GM18870 (cell line): ENCODE data around the gene APOF.
A peak's percentile ranks its signal among the peaks of the same experiment; 100 is the strongest.
"Not testable (repeated sequence)": the region's sequence is repeated elsewhere in the genome, so short reads cannot be mapped to it uniquely, and the experiment has no call there.

ENCODE experiments used
- ATAC-seq: cut with Tn5 transposase; IDR thresholded peaks from one replicate; pipeline ENCODE4 v1.9.1; 2021; ENCODE audit warnings: moderate library complexity; ENCODE audit not compliant: unreplicated experiment

APOF gene, protein sequence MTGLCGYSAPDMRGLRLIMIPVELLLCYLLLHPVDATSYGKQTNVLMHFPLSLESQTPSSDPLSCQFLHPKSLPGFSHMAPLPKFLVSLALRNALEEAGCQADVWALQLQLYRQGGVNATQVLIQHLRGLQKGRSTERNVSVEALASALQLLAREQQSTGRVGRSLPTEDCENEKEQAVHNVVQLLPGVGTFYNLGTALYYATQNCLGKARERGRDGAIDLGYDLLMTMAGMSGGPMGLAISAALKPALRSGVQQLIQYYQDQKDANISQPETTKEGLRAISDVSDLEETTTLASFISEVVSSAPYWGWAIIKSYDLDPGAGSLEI

DNA sequence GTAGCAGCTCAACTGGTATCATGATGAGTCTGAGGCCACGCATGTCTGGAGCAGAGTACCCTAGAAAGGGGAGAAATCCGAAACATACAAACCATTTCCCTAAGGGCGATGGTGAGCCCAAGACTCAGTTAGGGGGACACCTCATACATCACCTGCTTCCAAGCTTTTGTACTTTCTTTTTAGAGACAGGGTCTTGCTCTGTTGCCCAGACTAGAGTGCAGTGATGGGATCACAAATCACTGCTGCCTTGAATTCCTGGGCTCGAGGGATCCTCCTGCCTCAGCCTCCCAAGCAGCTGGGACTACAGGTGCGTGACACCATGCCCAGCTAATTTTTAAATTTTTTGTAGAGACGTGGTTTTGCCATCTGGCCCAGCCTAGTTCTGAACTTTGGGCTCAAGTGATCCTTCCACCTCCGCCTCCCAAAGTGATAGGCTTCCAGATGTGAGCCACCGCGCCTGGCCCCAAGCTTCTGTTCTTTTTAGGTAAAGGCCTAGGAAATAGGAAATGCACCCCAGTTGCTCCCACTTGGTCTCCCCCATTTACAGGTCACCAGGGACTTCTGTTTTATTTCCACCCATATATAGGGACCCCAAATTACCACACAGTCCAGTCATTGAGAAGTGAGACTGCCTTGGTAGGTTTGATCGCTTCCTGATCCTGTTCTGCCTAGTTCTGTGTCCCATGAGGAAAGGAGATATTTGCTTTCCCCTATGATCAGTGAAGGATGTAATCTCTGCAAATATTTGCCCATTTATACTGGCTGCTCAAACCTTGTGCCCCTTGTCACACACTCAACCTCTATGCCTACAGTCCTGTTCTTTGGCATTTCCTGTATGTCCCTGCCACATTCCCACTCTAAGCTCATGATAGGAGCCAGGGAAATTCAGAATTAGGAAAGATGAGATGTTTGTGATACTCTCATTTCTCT, at the start of gene APOF:
TSS of gene APOF (minus strand) at position 728 of the 930 bp plus-strand sequence. CDS start at position 616, 112 bp downstream.
- no peak for ATAC-seq

DNA sequence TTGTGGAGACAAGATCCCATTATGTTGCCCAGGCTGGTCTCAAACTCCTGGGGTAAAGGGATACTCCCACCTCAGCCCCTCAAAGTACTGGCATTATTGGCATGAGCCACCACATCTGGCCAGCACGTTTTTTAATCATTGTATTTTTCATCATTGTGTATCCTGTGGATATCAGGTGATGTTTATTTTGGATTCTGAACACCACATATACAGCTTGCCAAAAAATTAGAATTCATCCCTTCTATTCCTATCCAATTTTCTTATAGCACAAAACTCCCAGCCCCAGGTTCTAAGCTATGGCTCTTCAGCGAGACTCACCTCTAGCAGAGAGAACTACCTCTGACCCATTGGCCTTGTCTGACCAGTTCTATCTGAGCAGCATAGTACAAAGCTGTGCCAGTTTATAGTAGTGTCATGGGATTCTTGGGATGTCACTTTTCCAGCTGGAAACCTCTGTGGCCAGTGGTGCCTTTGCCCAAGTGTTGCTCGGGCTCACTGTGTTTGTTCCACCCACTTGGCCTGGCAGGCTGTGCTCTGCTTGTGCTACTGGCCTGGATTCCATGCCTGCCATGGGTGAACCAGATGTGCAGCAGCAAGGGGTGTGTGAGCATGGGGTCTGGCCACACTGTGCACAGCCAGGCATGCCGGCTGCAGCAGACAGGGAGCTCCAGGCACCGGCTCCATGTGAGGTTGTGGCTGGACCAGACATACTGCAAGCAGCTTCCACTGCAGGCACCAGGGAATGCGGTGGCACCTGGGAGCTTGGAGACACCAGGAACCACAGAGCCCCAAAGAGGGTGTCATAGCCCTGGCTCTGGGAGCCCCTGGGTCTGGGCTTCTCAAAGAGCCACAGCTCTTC, 49.4 kb upstream of the APOF start:
- ATAC-seq = no peak

DNA sequence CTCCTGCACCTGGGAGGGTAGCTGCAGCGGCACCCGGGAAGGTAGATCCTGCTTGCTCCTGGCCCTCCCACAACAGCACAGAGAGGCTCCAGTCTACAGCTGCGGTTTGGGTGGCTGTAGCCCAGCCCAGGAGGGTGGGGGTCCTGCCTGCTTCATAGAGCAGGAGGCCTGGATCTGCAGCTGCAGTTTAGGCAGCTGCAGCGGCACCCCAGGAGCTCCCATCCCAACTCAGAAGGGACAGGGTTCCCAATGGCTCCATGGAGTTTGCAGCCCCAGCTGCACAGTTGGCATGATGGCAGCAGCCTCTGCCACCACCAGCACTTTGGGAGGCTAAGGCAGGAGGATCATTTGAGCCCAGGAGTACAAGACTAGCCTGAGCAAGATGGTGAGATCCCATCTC, 48.1 kb upstream of the APOF start:
- ATAC-seq = no peak

DNA sequence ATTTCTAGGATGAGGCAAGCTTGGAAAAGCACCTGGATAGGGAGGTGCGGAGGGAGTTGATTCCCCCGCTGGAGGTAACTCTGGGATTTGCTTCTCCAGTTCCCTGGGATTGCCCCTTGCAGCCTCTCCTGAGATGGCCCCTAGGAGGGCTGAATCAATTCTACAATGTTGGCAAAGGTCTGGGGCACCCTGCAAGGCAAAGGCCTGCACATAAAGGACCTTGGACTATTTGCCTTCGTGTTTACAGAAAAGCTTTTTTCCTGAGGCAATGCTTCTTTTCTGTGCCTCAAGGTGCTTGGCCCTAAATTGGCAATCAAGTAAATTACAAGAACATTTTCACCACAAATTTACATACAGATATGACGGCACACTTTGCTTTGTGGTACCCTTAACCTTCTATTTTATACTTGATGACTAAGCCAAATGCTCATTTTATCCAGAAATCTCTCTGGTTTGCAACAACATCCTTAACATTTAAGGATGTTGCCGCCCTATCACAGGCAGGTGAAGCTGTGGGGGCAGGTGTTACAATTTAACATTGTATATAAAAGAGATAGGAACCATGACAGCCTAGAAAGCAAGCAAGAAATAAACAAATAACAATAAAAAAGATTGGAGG, 46.3 kb upstream of the APOF start:
- no peak for ATAC-seq

DNA sequence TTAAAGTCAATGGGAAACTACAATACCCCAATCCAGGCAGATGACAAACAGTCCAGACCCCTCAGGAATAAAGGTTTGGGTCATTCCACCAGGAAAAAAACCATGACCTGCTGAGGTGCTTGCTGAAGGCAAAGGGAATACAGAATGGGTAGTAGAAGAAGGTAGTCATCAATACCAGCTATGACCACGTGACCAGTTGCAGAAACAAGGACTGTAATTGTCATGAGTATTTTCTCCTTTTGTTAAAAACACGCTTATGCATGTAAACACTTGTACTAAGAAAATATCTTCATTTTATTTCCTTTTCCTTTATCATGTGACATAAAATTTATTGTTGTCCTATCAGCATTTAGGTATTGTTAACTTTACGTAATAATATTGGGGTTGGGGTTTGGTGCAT, 41.6 kb upstream of the APOF start:
- ATAC-seq = not testable (repeated sequence)

DNA sequence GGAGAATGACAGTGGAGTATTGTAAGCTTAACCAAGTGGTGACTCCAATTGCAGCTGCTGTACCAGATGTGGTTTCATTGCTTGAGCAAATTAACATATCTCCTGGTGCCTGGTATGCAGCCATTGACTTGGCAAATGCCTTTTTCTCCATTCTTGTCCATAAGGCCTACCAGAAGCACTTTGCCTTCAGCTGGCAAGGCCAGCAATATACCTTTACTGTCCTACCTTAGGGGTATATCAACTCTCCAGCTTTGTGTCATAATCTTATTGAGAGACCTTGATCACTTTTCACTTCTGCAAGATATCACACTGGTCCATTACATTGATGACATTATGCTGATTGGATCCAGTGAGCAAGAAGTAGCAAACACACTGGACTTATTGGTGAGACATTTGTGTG, 39.0 kb upstream of the APOF start:
- not testable (repeated sequence) for ATAC-seq

DNA sequence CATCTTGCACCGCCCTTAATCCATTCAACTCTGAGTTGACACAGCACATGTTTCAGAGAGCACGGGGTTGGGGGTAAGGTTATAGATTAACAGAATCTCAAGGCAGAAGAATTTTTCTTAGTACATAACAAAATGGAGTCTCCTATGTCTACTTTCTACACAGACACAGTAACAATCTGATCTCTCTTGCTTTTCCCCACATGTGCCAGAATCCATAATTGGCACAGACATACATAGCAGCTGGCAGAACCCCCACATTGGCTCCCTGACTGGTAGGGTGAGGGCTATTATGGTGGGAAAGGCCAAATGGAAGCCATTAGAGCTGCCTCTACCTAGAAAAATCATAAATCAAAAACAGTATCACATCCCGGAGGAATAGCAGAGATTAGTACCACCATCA, 38.5 kb upstream of the APOF start:
- not testable (repeated sequence) for ATAC-seq

DNA sequence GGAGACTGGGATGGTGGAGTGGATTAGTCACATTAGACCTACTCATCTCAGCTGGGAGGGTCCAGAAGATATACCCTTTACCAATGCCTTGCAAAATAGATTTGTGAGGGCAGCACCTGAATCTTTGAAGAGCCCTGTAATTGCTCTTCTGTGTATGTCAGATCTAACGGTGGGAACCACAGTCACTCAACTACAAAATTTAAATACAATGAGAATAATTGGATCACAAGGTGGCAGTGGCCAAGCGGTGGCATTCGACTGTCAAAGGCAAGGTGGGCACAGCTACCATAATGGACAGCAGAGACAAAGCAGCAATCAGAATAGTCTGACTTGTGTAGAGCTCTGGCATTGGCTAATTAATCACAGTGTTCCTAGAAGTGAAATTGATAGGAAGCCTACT, 36.8 kb upstream of the APOF start:
- not testable (repeated sequence) for ATAC-seq

DNA sequence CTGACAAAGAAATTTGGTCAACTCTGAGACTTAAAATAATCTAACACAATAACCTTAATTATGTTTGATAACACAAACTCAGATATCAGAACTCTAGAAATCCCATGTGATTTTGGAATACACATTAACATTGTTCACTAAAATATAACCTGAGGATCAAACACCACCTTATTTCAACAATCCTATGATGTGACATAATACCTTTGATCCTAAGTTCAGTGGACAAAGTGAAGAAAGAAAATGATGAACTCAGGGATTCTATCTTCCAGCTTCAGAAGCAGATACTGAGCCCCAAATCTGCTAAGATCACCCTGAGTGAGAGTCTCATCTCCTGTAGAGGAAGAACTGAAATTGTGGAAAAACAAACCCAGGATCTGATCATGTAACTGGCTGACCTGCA, 35.7 kb upstream of the APOF start:
- ATAC-seq = no peak

DNA sequence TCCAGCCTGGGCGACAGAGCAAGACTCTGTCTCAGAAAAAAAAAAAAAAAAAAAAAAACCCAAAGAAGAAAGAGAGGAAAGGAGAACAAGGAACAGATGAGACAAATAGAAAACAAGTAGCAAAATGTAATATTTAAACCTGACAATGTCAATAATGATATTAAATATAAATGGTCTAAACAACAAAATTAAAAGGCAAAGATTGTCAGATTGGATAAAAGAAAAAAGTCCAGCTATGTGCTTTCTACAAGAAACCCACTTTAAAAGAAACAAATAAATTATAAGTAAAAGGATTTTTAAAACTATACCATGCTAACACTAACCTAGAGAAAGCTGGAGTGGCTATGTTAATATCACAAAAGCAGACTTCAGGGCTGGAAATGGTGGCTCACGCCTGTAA, 29.7 kb upstream of the APOF start:
- no peak for ATAC-seq

DNA sequence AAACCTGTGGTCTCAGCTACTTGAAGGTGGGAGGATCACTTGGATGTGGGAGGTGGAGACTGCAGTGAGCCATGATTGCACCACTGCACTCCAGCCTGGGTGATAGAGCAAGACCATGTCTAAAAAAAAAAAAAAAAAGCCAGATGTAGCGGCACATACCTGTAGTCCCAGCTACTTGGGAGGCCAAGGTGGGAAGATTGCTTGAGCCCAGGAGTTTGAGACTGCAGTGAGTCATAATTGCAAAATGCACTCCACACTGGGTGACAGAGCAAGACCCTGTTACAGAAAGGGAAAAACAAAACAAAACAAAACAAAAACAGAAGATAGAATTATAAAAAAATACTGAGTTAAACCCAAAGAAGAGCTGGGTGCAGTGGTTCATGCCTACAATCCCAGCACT, 29.1 kb upstream of the APOF start:
- no peak for ATAC-seq

DNA sequence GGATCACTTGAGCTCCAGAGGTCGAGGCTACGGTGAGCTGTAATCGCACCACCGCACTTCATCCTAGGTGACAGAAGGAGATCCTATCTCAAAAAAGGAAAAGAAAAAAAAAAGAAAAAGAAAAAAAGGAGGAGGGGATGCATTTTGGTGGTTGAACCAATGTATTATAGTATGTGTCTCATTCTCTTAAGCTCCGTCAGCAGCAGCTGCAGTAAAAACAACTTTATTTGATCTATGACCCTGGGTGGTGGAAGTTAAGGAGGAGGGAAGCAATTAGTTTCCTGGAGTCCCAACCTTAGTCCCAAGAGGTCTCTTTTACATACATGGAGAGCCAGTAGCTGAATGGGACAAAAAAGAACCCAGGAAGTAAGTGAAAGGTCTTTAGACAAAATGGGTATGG, 26.8 kb upstream of the APOF start:
- no peak for ATAC-seq

DNA sequence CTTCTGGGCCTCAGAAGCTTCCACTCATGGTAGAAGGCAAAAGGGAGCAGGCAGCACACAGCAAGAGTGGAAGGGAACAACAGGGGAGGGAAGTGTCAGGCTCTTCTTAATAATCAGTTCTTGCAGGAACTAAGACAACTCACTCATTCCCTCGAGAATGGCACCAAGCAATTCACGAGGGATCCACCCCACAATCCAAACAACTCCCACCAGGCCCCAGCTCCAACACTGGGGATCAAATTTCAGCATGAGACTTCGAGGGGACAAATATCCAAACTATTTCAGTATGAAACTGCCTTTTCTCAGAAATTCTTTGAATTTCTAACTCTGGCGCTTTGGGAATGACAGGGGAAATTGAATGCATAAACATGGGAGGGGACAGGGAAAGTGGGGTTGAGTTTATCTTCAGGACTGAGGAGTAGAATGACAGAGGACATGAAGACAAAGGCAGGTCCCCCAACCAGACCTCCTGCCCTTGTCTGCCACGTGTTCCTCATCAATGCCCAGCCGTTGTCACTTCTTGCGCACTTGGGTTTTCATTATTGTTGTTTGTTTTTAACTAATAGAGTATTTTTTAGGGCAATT, 24.6 kb upstream of the APOF start:
- no peak for ATAC-seq

DNA sequence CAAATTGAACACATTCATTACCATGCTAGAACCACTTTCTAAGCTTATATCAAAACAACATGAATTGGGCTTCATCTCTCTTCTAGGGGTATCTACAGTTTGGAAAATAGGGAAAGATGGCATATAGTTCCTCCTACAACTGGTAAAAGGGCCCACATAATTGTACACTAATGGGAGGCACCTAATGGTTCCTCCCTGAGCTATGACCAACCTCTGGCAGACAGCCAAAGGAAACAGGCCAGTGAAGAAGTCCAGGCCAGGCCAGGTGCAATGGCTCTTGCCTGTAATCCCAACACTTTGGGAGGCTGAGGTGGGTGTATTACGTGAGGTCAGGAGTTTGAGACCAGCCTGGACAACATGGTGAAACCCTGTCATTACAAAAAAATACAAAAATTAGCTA, 23.2 kb upstream of the APOF start:
- ATAC-seq = no peak

DNA sequence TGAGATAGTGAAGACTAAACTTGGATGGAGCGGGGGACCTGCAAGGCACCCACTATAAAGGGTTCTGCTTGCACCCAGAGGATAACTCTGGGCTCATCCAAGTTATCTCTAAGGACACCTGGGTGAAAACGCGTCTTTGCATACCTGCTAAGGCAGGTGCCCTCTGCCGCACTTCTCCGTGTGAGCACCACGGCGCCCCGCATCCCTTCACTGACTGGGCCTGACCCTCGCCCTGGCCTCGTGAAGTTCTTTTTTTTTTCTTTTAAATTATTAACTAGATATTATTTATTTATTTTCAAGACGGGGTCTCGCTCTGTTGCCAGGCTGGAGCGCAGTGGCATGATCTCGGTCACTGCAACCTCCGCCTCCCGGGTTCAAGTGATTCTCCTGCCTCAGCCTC, 20.0 kb upstream of the APOF start:
- no peak for ATAC-seq

DNA sequence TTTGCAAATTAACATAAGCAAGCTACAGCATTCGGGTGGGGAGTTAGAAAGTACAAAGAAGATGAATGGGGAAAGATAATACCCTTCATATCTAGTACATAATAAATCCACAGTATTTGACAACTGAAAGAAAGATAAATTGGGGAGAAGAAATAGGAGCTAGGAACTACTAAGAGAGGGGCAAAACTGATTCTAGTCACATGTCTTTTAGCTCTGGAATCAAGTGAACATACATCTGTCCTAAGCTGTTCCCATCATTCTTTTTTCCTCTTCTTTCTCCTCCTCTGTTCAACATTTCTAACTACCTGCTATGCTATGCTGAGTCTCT, 15.3 kb upstream of the APOF start:
- ATAC-seq = no peak

DNA sequence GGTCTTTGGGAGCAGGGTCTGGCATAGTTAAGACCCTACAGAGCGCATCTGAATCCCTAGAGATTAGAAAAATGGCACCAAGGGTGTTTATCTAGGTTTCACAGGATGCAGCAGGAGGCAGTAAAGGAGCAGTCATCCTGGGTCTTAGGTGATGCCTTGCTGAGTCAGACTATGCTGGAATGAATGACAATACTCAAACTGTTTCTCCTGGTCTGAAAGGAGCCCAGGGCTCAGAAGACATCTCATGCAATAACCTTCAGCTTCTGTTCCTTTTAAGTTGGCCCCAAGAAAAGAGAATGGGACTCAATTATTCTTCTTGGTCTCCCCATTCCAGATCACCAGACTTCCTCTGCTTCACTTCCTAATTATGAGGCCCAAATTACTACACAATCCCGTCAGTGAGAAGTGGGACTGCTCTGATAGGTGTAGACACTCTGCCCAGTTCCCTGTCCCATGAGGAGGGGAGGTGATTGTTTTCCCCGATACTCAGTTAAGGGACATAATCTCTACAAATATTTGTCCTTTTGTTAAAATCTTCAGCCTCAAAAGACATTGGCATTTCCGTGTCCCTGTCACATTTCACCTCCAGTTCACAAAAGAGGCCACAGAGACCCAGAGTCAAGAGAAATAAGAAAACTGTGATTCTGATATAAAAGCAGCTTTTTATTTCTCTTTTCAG, 14.8 kb upstream of the APOF start:
- no peak for ATAC-seq

DNA sequence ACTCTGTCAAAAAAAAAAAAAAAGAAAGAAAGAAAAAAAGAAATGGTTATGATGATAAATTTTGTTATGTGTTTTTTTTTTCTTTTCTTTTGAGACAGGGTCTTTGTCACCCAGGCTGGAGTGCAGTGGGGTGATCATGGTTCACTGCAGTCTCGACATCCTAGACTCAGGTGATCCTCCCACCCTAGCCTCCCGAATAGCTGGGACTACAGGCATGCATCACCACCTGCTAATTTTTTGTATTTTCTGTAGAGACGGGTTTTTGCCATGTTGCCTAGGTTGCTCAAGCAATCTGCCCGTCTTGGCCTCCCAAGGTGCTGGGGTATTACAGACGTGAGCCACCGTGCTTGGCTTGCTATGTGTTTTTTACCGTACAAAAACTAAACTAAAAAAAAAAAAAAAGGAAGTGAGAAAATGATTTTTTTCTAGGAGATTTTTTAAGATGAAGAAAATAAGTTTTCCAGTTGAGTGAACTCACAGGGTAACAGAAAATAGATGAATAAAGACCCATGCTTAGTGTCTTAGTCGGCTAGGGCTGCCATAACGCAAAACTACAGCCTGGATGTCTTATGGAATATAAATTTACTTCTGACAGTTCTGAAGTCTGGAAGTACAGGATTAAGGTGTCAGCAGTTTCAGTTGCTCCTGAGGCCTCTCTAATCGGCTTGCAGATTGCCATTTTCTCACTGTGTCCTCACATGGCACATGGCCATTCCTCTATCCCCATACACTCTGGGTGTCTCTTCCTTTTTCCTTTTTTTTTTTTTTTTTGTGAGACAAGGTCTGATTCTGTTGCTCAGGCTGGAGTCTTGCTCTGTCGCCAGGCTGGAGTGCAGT, 13.2 kb upstream of the APOF start:
- peak; percentile 66 for ATAC-seq
